Smooth muscle cell of the brain vasculature (primary cell): ENCODE data around the gene ST6GALNAC3.
A peak's percentile ranks its signal among the peaks of the same experiment; 100 is the strongest.
"Not testable (repeated sequence)": the region's sequence is repeated elsewhere in the genome, so short reads cannot be mapped to it uniquely, and the experiment has no call there.

Experiments used
- DNase-seq: peaks from one replicate; pipeline ENCODE4 v3.0.0-alpha.2; 2012; ENCODE audit warnings: low read depth, low spot score

Gene ST6GALNAC3

GRCh38 chr1:76337542-76338219, 263.1 kb downstream of the ST6GALNAC3 start:
- DNase-seq, result no peak

DNA sequence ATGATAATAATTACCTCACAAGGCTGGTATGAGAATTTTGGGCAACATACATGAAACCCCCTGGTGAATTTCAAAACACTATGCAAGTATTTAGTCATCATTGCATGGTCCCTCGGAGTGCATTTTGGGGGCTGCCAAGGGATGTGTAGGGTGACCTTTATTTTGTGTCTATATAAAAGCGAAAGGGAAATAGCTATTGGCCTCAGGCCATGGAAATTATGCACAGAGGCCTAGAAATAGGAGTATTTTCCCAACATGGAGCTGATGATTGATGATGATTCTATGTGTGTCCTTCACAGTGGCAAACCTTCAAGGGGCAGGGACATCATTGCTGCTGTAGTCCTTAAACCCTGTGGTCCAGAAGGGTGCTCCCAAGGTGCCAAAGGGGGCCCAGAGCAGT, 265.5 kb downstream of the ST6GALNAC3 start:
- no peak for DNase-seq

DNA sequence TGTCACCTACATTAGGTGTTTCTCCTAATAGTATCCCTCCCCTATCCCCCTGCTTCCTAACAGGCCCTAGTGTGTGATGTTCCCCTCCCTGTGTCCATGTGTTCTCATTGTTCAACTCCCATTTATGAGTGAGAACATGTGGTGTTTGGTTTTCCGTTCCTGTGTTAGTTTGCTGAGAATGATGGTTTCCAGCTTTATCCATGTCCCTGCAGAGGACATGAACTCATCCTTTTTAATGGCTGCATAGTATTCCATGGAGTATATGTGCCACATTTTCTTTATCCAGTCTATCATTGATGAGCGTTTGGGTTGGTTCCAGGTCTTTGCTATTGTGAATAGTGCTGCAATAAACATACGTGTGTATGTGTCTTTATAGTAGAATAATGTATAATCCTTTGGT, 267.3 kb downstream of the ST6GALNAC3 start:
- not testable (repeated sequence) for DNase-seq

DNA sequence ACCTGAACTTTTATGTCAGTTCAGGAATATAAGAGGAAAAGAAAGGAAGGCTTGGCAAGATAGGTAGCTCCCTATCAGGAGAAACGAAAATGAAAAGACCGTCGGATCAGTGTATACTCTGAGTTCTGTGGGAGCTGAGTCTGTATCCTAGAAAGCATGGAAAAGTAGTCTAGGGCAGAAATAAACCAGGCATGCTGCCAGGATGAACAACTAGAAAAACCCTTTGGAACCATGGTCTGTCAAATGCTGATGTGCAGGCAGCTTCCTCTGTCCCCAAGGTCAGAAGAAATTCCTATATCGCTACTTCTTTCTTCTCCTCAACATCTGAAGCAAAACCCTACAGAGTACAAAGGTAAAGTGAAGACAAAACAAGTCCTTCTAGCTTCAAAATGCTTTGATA, 268.8 kb downstream of the ST6GALNAC3 start:
- no peak for DNase-seq

DNA sequence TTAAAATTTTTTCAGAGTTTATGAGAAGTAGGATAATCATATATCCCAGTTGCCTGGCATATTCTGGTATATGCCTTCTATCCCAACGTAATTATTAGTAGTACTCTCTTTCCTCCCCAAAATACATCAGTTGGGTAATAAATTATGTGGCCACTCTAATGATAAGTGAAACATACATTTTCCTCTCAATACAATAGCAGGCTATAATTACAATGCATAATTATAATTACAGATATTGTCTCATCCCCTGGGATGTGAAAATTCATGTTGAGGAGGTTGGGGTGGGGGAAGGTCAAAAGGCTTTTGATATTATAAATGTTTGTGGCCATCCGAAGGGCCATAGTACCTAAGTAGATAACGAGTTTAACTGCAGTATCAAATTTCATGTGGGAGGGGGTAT, 277.1 kb downstream of the ST6GALNAC3 start:
- DNase-seq, result no peak

DNA sequence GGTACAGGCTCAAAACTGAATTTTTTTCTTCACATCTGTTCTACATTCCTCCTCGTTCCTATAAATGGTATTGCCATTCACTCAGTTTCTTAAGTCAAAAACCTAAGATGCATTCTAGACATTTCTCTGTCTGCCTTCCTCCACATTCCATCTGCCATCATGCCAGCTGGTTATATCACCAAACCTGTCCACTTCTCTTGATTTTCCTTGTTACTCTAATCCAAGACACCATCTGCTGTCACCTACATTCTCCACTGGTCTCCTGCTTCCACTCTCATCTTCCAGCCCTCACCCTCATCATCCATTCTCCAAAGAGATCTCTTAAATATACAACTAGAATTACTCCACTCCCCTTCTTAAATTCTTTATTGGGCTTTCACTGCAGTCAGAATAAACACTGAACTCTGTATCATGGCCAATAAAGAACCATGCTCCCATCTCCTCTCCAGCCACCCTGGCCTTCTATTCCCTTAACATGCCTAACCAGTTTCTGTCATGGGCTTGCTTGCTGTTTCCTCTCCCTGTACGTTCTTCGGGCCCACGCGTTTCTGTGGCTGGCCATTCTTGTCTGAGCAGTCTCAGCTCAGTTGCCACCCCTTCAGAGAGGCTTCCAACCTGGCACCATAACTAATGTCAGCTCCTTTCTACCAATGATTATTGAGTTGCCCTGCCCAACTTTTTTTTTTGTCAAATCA, 278.3 kb downstream of the ST6GALNAC3 start:
- no peak for DNase-seq

DNA sequence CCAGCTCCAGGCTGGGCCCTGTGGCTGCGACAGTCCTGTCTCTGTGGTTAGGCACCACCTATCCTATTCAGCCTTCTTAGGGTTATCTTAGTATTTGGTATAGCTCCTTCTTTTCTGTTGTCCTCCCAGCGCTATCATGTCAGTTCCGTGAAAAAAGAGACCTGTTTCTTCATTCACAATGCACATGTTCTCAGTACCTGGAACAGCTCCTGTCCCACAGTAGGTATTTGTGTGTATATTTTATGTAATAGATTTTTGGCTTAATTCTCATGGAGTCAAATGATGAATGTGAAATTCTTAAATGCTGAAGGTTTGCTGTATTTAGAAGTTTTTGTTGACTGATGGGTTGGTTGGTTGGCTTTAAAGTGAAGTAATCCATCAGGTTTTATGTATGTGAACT, 279.7 kb downstream of the ST6GALNAC3 start:
- no peak for DNase-seq

DNA sequence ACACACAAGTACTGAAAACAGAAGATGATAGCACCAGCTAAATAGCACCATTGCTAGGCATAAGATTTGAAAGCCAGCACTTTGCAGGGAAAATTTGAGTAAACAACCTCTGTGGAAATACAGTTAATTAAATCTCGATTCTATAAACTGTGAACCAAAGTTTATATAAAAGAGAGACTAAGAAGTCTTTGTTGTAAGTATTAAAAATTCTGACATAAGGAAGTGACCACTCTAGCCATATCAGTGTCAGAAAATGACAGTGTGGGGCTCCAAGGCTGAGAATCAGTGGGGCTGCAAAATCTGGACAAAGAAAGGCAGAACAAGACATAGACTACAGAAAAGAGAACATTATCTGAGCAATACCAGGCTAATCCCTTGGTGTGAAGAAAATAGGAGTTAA, 292.2 kb downstream of the ST6GALNAC3 start:
- DNase-seq, result no peak

- no peak for DNase-seq
These were observed 297.4 kb downstream of the ST6GALNAC3 start for GRCh38 chr1:76371941-76372340.

DNA sequence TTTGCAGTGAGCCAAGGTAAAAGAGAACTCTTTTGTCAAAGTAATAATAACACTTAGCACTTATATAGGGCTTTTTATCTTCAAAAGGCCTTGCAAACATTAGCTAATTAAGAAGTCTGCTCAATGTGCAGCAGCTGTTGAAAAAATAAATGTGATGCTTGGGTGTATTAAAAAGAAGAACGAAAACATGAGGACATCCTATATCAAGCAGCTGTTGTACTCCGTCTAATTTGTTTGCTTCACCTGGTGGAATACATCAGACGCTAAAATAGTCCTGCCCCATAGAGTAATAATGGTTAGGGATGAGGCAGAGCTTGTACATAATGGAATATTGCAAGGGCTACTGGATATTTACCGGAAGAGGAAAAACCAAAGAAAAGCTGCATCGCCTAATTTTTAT, 299.5 kb downstream of the ST6GALNAC3 start:
- no peak for DNase-seq

- no peak for DNase-seq
These were observed 302.7 kb downstream of the ST6GALNAC3 start for GRCh38 chr1:76377247-76377646.

DNA sequence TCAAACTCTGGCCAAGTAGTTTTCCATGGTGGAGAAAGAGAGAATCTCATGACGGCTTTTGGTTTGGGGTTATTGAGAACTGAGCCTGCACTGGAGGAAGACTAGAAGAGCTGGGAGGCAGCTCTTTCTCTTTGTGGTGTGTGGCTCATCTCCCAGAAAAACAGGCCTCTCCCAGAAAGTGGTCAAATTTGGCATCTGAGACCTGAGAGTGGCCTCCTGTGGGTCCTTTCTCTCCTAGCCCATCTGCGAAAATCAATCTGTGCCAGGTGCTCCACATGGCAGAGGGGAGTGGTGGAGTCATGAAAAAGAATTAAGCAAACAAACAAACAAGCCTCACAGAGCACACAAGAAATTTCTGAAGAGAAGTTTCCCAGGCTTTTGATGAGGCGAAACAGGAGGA, 305.0 kb downstream of the ST6GALNAC3 start:
- DNase-seq, result no peak

- DNase-seq, result no peak
These were observed 307.0 kb downstream of the ST6GALNAC3 start for GRCh38 chr1:76381450-76382097.

DNA sequence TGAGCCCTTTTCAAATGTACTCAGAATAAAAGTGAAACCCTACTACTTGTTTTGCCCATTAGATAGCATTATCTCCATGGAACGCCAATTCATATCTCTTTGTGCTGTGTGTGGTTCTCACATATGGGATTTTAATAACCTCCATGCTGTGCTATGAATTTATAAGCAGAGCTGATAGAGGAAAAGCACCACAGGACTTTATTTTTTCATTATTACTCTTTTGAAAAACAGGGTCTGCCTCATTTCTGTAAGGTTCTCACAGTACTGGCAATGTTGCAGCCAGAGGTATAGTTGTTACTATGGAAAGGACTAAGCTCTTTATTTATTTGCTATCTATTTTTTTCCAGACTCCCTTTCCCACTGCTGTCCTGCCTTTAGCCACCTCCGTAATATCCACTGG, 313.7 kb downstream of the ST6GALNAC3 start:
- DNase-seq, result no peak

DNA sequence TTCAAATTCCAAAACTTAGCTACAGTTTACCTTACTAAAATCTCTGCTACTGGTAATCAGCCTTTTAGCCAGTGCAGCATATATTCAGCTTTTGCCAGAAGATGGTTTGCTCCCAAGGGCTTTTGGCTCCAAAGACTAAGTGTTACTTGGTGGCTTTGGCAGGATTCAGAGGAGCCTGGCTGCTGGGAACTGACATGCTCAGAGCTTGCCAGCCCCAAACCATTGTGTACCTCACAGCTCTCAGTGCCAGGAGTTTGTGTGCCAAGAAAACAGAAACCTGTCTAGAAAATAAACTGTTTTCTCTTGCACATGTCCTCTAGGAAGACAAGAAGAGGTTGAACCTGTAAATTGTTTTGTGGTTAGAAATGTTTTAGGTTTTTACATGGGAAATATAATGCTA, 315.9 kb downstream of the ST6GALNAC3 start:
- DNase-seq, result no peak

DNA sequence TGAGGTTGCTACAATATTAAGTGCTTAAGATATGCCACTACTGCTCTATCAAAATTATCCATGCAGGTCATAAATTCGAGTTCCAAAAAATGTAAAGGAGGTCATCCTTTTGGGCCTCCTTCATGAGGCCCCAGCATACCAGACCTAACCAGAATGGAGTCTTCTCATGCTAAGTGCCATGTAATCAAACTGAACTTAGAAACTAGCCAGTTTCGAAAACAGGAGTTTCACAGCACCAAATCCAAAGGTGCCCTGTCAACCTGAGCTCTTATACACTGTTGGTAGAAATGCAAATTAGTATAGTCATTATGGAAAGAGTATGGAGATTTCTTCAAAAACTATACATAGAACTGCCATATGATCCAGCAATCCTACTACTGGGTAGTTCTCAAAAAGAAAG, 320.5 kb downstream of the ST6GALNAC3 start:
- DNase-seq, result no peak

GRCh38 chr1:76402128-76402527, 327.6 kb downstream of the ST6GALNAC3 start:
- no peak for DNase-seq

DNA sequence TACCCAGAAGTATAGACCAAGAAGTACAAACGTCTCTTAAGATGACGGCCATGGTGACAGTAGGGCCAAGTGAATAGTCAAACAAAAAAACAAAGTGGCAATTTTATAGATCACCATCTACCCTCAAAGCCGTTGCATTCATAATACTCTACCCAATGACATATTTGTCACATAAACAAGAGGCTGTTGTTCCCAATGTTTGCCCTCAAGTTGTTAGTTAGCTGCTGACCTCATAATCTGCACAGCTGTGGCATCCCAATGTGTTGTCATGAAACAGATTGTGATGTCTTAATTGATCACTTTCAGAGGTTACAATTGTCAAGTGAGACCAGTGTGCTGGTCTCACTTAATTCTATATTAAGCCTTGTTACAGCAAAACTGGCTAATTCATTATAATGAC, 333.8 kb downstream of the ST6GALNAC3 start:
- DNase-seq, result no peak

DNA sequence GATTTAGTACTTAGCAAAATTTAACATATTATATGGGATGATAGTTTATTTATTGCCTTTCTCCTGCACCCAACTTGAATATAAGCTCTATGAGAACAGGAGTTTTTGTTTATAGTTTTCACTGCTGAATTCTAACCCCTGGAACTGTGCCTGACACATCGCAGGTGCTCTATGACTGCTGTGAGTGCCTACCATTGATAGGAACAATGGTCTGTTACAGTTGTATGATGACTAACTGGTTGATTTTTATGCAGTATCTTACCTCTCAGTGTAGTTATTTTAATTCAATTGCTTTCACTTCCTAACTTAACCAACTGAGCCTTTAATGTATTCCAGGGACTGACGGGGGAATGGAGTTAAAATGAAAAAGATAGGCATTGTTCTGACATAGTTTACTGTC, 336.0 kb downstream of the ST6GALNAC3 start:
- no peak for DNase-seq

DNA sequence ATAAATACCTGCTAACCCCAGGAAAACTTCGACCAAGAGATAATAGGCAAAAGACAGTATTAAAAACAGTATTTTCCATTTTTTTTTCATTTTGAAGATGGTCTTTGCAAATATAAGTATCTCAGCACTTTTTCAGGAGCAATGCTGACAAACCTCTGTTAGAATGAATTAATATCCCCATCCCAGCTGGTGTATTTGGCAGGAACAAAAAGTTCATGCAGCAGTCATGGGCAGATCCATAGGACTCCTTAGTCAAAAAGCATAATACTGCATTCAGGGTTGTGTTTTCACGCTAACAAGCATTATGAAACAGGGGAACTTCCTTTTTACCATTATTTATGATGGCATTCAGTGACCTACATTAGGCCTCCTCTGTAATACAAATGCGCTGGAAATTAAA, 344.0 kb downstream of the ST6GALNAC3 start:
- no peak for DNase-seq

DNA sequence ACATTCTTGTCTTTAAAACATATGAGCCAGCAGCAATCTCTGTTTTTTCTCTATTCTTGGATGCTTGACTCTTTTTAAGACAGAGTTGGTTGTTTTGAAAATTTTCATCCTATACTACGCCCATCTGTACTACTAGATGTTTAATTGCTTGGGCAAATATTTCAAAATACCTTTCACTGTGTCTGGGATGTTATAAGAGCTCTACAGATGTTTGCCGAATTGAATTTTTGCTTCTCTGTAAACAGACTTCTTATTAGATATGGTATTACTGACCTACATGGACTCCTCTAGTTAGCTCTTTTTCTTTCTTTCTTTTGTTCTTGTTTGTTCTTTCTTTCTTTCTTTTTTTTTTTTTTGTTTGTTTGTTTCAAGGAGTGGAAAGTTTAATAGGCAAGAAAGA, 345.1 kb downstream of the ST6GALNAC3 start:
- no peak for DNase-seq

GRCh38 chr1:76425201-76426145, 350.9 kb downstream of the ST6GALNAC3 start:
- peak; percentile 24 for DNase-seq
